Calu3 (cell line): ENCODE measurements around the gene RSPH3. TPM values are rescaled to one million over a fixed set of nuclear protein-coding genes. Genes with fewer than 3 reads are reported as not detected.
"Not testable (repeated sequence)": the region's sequence is repeated elsewhere in the genome, so short reads cannot be mapped to it uniquely, and the experiment has no call there.

Experiments
- BruUV-seq: library from RNA; stranded (reverse); fragments of 400-500 nt; replicated peaks from 2 replicates; lab custom pipeline; 2021; lab: Mats Ljungman, UMichigan
- CTCF ChIA-PET: fragments of 300-600 bp; sonication (Branson Sonifier 250); formaldehyde crosslinking; loops from one replicate; lab custom pipeline; 2022; ENCODE audit warnings: antibody characterized with exemption; lab: Charles Lee
- DNase-seq: peaks from one replicate; pipeline ENCODE4 v3.0.0; 2022
- H3K27ac Mint-ChIP-seq: one replicate; pipeline ENCODE4 v1.8.0; 2022; ENCODE audit warnings: mixed read lengths; ENCODE audit not compliant: unreplicated experiment
- H3K27me3 Mint-ChIP-seq: one replicate; pipeline ENCODE4 v1.8.0; 2022; ENCODE audit warnings: mixed read lengths; ENCODE audit not compliant: unreplicated experiment
- H3K36me3 Mint-ChIP-seq: one replicate; pipeline ENCODE4 v1.8.0; 2022; ENCODE audit warnings: mild to moderate bottlenecking, moderate library complexity, mixed read lengths; ENCODE audit not compliant: insufficient read depth, unreplicated experiment
- H3K4me1 Mint-ChIP-seq: one replicate; pipeline ENCODE4 v1.8.0; 2022; ENCODE audit warnings: mild to moderate bottlenecking, low read depth, mixed read lengths; ENCODE audit not compliant: unreplicated experiment
- H3K4me3 Mint-ChIP-seq: one replicate; pipeline ENCODE4 v1.8.0; 2022; ENCODE audit warnings: mild to moderate bottlenecking, low read depth, moderate library complexity, mixed read lengths; ENCODE audit not compliant: unreplicated experiment
- H3K9me3 Mint-ChIP-seq: one replicate; pipeline ENCODE4 v1.8.0; 2022; ENCODE audit warnings: low read depth, mixed read lengths; ENCODE audit not compliant: unreplicated experiment
- CTCF ChIP-seq: fragments of 200-600 bp; IDR thresholded peaks from one replicate; pipeline ENCODE4 v1.8.0; 2022; ENCODE audit warnings: antibody characterized with exemption; ENCODE audit not compliant: unreplicated experiment
- intact Hi-C: fragments of 100-400 bp; cut with micrococcal nuclease; formaldehyde crosslinking; loops from one replicate; pipeline ENCODE4 v1.10.0; 2022; ENCODE audit not compliant: unreplicated experiment
- total RNA-seq: library from RNA; stranded (reverse); gene quantifications from 2 replicates; pipeline ENCODE4 v1.2.3, GENCODE V29; 2022

The RSPH3 gene
- total RNA-seq, 1 experiment from 2014 or later: 12.5 TPM

- CTCF ChIA-PET: interaction anchor here (0.7 to 1.9 kb wide), 7 partner anchors 21 to 92 kb away, joined by 3 to 15 read pairs (median 4); partner anchors contain the start of gene RSPH3
- Mint-ChIP-seq H3K4me1 (peaks cover 30% of the 10 kb centered on the region), H3K9me3 (no peaks in the 10 kb centered on the region), H3K36me3 (peaks cover 4% of the 10 kb centered on the region), H3K4me3 (no peak overlapping the region), H3K27ac (no peak overlapping the region), H3K27me3 (peaks cover 4% of the 10 kb centered on the region)
- peak; percentile 87 for TF ChIP-seq CTCF
- BruUV-seq: no TSS peak
- intact Hi-C loops: loop anchor here (1.0 kb wide), 2 partner anchors 62 to 92 kb away; no protein-coding TSS in a partner anchor
- peak; percentile 80 for DNase-seq
These were observed 42.2 kb upstream of the RSPH3 start for GRCh38 chr6:159042003-159042825.

GRCh38 chr6:159041181-159041580 lies 41.2 kb upstream of the RSPH3 start:
- peaks cover 30% of the 10 kb centered on the region for H3K4me1 Mint-ChIP-seq
- H3K9me3 Mint-ChIP-seq: no peaks in the 10 kb centered on the region
- DNase-seq: no peak
- no peak overlapping the region for H3K27ac Mint-ChIP-seq
- no peak for TF ChIP-seq CTCF
- no peaks in the 10 kb centered on the region for H3K27me3 Mint-ChIP-seq
- no TSS peak for BruUV-seq
- H3K4me3 Mint-ChIP-seq: no peak overlapping the region
- CTCF ChIA-PET: interaction anchor here (1.8 to 1.9 kb wide), 3 partner anchors 63 to 93 kb away, joined by 4 to 15 read pairs (median 6); no protein-coding TSS in a partner anchor
- intact Hi-C loops: no loop called here
- peaks cover 4% of the 10 kb centered on the region for H3K36me3 Mint-ChIP-seq

- peaks cover 4% of the 10 kb centered on the region for H3K36me3 Mint-ChIP-seq
- no TSS peak for BruUV-seq
- no peak for DNase-seq
- H3K9me3 Mint-ChIP-seq: no peaks in the 10 kb centered on the region
- TF ChIP-seq CTCF: no peak
- no peaks in the 10 kb centered on the region for H3K27me3 Mint-ChIP-seq
- H3K27ac Mint-ChIP-seq: no peak overlapping the region
- intact Hi-C loops: no loop called here
- peaks cover 22% of the 10 kb centered on the region for H3K4me1 Mint-ChIP-seq
- H3K4me3 Mint-ChIP-seq: no peak overlapping the region
- CTCF ChIA-PET: no interaction called here
These were observed 39.9 kb upstream of the RSPH3 start for GRCh38 chr6:159039885-159040258.

GRCh38 chr6:159038914-159039884 lies 39.2 kb upstream of the RSPH3 start:
- peaks cover 20% of the 10 kb centered on the region for H3K4me1 Mint-ChIP-seq
- no peaks in the 10 kb centered on the region for H3K27me3 Mint-ChIP-seq
- DNase-seq: no peak
- no TSS peak for BruUV-seq
- TF ChIP-seq CTCF: no peak
- H3K4me3 Mint-ChIP-seq: no peak overlapping the region
- peaks cover 4% of the 10 kb centered on the region for H3K36me3 Mint-ChIP-seq
- intact Hi-C loops: no loop called here
- no peaks in the 10 kb centered on the region for H3K9me3 Mint-ChIP-seq
- H3K27ac Mint-ChIP-seq: no peak overlapping the region
- CTCF ChIA-PET: no interaction called here

- H3K4me3 Mint-ChIP-seq, BruUV-seq, H3K27me3 Mint-ChIP-seq, H3K9me3 Mint-ChIP-seq, intact Hi-C loops, CTCF ChIA-PET, H3K27ac Mint-ChIP-seq, DNase-seq, H3K36me3 Mint-ChIP-seq: not testable (repeated sequence)
- H3K4me1 Mint-ChIP-seq: peaks cover 20% of the 10 kb centered on the region
These were observed 38.3 kb upstream of the RSPH3 start for GRCh38 chr6:159038318-159038717.
